ENCODE results near the gene SLC5A8.
"Not testable (repeated sequence)": the region's sequence is repeated elsewhere in the genome, so short reads cannot be mapped to it uniquely, and the experiment has no call there.

Gene SLC5A8

GRCh38 chr12:101166866-101167265 is 43.2 kb downstream of the SLC5A8 start:
- DNase-seq, result no peak

- DNase-seq, result no peak
Measured at GRCh38 chr12:101165319-101165718, 44.7 kb downstream of the SLC5A8 start.

DNA sequence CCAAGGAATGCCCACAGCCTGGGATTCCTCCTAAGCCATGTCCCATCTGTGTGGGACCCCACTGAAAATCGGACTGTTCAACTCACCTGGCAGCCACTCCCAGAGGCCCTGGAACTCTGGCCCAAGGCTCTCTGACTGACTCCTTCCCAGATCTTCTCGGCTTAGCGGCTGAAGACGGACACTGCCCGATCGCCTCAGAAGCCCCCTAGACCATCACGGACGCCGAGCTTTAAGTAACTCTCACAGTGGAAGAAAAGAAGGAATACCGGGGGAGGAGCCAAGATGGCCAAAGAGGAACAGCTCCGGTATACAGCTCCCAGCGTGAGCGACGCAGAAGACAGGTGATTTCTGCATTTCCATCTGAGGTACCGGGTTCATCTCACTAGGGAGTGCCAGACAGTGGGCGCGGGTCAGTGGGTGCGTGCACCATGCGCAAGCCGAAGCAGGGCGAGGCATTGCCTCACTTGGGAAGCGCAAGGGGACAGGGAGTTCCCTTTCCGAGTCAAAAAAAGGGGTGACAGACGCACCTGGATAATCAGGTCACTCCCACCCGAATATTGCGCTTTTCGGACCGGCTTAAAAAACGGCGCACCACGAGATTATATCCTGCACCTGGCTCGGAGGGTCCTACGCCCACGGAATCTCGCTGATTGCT is 64.1 kb downstream of the SLC5A8 start:
- not testable (repeated sequence) for DNase-seq

DNA sequence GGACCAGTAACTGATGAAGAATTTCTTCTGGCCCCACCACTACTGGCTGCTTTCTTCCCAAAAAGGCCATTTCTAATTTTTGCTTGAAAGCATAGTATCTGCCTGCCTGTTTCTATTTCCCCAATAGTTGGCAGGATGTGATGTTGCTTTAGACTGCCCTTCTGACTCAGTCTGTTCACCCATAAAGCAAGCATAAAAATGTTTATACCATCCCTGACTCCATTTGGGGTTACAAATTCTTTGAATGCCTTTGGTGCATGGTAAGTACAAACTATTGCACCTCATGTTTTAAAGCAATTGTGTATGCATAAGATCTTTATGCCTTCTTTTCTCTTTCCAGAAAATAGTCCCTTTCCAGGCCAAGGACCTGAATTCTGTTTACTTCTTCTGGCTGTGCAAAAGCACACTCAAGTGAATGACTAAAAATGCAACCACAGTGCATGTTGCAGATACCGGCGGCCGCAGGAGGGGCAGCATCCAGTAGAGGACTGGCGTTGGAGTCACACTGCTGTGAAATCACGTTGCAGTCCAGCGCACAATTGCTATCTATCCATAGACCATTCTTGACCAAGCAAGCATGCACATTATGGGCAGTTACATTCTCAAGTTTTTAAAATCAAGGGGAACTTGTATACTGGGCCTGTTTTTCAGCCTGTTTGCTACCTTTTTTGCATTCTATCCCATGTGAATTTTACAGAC is 82.4 kb downstream of the SLC5A8 start:
- DNase-seq, result no peak

- no peak for DNase-seq
Measured at GRCh38 chr12:101117842-101118241, 92.2 kb downstream of the SLC5A8 start.

GRCh38 chr12:101116911-101117310 is 93.1 kb downstream of the SLC5A8 start:
- no peak for DNase-seq

DNA sequence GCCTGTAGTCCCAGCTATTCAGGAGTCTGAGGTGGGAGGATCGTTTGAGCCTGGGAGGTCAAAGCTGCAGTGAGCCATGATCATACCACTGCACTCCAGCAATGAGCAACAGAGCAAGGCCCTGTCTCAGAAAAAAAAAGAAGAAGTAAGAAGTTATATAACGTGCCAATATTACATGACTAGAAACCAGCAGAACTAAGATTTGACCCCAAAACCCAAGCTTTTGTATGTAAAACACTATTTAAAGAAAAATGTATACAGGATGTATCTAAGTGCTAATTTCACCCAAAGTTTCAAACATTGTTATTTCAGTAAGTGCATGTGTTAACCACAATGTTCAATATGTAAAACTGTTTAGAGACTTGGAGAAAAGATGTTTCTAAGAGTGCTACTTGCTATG is 94.7 kb downstream of the SLC5A8 start:
- no peak for DNase-seq

DNA sequence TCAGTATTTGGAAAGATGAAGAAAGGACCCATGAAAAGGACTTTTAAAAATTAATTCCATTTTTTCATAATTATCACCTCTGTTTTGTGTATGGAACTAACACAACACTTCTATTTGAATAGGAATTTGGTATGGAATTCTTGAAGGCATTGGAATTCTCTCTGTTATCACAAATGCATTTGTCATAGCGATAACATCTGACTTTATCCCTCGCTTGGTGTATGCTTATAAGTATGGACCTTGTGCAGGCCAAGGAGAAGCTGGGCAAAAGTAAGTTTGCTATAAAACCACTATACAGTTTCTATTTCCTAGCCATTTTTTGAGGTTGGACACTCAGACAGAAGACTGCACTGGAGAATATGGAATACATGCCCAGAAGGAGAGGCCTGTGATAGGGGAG is 98.6 kb downstream of the SLC5A8 start:
- DNase-seq, result no peak

- no peak for DNase-seq
Measured at GRCh38 chr12:101110866-101111265, 99.2 kb downstream of the SLC5A8 start.

DNA sequence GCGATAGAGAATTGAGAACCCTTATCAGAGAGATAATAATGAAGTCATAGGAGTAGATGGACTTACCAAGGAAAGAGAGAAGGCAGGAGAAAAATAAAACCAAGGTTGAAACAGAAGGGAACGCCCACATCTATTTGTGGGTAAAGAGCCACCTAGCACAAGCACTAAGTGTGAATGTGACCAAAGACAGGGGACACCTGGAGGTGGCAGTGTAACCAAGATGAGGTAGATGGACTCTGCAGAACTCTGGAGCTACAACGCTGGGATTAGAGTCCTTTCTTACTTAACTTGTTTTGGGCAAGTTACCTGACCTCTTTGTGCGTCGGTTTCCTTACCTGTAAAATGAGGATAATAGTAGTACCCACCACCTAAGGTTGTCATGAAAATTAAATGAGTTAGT is 101.9 kb downstream of the SLC5A8 start:
- no peak for DNase-seq

DNA sequence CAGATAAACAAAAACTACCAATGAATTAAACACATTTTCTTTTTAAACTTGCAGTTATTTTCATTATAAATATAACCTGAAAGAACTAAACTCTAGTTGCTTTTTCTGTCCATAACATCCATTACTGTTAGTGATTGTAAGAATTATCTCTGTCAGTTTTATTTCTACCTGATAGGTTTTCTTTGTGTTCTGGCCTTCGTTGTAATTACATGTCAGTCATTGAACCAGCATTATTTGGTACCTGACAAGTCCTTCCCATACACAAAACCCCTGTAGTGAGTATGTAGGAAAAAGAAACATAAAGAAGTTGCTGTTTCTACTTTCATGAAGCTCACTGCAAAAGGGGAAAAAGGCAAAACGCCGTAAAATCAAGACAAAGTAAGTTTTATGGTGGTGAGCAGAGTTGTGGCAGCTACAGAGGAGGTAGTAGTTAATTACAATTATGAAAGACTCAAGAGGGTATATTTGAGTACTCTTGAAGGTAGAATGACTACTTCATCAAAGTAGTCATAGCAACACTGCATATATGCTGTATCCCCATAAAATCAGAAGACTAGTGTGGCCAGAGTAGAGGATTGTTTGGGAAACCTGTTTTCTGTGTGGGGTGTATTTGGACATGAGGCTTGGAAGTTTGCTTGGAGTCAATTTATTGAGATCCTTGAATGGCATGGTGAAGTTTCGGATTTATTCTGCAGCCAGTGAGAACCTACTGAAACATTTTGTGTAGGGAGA is 102.8 kb downstream of the SLC5A8 start:
- DNase-seq, result no peak
